Fibroblast of mammary gland (primary cell): ENCODE results near the gene POU3F3.

Source experiments
- DNase-seq: peaks from one replicate; pipeline ENCODE4 v3.0.0-alpha.2; 2010; ENCODE audit warnings: low read depth
- H3K4me3 ChIP-seq: 2 replicates; pipeline ENCODE4 v1.5.1; 2011; ENCODE audit warnings: low read depth, mild to moderate bottlenecking, low read length, moderate library complexity; ENCODE audit not compliant: control insufficient read depth
- TF ChIP-seq, protein P1 (sequence below): conservative IDR thresholded peaks from 2 replicates; pipeline ENCODE4 v1.5.1; 2011; ENCODE audit warnings: low read depth, low read length, inconsistent platforms; ENCODE audit not compliant: control insufficient read depth, insufficient read depth

Gene POU3F3

DNA sequence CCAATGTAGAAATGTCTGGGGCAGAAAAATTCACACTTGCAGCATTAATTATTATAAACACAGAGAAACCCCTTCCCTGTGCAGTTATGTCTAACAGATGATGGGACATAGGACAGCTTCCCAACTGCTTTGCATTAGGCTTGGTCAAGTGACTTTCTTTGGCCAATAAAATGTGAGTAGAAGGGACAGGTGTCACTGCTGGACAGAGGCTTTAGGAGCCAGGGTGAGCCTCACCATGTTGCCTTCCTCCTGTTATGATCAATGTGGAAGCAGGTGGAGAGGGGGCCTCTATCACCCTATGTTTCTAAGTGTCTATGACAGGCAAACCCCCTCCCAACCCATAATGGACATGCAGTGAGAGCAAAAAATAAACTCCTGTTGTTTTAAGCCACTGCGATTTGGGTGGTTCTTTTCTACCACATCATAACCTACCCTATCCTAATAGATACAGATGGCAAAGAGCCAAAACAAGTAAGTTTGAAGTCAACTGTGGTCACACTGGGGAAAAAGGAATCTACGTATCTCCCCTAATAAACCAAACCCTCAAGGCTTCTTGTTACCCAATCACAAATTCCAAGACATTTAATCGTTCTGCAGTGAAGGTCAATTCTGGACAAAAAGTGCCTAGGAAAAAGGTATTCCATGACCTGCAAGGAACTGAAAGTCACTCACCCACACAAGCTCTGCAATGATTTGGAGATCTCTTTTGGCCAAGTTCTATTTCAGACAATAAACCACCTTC, 28.6 kb upstream of the POU3F3 start:
- no peak overlapping the region for H3K4me3 ChIP-seq
- no peak for DNase-seq
- TF ChIP-seq, protein P1, sequence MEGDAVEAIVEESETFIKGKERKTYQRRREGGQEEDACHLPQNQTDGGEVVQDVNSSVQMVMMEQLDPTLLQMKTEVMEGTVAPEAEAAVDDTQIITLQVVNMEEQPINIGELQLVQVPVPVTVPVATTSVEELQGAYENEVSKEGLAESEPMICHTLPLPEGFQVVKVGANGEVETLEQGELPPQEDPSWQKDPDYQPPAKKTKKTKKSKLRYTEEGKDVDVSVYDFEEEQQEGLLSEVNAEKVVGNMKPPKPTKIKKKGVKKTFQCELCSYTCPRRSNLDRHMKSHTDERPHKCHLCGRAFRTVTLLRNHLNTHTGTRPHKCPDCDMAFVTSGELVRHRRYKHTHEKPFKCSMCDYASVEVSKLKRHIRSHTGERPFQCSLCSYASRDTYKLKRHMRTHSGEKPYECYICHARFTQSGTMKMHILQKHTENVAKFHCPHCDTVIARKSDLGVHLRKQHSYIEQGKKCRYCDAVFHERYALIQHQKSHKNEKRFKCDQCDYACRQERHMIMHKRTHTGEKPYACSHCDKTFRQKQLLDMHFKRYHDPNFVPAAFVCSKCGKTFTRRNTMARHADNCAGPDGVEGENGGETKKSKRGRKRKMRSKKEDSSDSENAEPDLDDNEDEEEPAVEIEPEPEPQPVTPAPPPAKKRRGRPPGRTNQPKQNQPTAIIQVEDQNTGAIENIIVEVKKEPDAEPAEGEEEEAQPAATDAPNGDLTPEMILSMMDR = no peak

DNA sequence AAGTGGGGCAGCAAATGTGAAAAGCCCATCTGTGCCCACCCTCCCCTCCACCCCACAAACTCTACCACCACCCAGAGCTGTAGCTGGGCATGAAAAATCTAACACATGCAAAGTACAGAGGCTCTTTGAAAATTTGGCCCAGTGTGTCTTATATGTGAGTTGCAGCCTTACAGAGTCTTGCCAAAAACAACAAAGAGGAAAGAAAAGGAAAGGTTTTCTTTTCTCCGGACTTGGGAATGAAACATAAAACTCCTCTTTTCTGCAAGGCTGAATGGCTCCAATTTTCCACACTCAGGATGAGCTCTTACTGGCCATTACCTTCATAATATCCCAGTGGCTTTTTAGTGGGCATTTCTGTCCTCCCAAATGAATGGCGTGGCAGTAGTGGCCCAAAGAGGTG, 27.9 kb upstream of the POU3F3 start:
- TF ChIP-seq, protein P1 = no peak
- no peak overlapping the region for H3K4me3 ChIP-seq
- DNase-seq = no peak

DNA sequence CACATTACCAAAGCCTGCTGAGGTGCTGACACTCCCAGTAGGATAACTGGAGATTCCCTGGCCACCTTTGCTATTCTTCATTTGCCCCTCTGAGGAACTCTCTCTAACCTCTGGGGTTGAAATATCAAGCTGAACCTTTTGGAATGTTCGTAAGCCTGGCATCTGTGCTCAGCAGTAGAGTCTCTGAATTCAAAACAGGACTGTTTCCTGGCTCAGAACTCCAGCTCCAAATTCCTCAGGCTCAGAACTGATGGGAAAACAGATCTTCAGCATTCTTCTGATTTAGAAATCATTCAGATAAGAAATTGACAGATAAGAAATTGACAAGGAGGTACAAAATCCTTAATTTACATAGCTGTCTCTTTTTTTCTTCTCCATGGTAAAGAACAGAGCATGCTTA, 22.2 kb upstream of the POU3F3 start:
- DNase-seq = no peak
- TF ChIP-seq, protein P1 = no peak
- H3K4me3 ChIP-seq = no peak overlapping the region

DNA sequence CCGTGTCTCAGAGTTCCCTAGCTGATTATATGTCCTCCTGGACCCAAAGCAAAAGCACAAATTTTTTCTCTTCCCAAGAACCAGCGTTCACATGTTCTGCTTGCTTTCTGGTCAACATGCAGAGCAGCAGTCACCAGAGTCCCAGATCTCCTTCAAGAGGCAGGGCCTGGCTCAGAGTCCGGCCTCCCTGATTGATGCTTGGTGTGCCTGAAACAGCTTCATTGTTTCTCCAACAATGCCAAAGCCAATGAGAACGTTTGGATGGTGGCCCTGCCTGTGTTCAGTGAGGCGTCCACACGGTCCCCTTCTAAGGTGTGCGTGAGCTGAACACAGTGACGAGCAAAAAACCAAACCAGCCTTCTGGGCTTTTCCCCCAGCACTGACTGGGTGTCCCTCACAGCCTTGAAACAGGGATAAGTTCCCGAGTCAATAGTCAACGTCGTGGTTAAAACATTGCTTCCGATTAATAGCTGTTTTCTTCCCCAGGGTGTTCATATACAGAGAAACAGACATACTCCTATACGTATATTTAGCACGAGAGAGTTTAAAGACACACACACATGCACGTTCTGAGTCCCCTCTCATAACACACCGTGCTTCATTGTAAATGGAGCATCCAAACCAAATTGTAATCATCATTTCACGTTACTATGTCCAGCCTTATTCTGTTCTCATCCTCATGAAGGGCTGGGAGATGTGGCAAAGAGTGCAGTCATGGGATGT, 19.3 kb upstream of the POU3F3 start:
- H3K4me3 ChIP-seq = no peak overlapping the region
- TF ChIP-seq, protein P1 = no peak
- no peak for DNase-seq

DNA sequence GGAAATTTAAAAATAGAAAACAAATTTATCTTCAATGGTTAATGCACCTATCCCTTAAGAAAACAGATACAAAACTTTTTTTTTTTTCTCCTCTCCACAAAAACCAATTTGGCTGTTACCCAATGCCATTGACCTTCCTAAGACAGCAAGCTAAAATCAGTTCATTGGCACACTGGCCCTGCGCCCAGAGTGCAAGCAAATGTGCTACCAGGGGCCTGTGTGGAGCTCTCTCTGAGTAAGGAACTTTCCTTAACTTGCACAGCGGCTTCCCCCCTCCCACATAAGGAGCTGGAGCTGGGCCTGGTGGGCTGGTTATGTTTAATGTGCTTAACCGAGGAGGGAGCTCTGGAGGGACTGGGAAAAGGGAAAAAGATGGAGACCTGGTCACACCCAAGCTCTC, 17.6 kb upstream of the POU3F3 start:
- TF ChIP-seq, protein P1 = no peak
- DNase-seq = no peak
- no peak overlapping the region for H3K4me3 ChIP-seq

DNA sequence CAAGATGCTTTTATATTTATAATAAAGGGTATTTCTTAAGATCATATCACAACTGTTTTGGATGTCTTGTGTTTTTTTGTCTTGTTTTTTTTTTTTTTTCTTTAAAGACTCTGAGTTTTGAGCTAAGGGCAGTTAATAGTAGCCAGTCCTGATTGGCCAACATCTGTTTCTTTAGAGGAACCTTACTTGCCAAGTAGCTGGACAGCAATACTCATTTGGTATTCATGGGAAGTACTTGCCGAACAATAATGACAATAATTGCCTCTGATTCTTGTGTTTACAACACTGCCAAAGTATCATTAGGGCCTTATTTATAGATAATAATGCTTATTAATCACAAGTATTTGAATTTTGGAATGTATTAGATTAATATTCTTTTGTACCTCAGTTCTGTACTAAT, 17.1 kb upstream of the POU3F3 start:
- H3K4me3 ChIP-seq = no peak overlapping the region
- no peak for DNase-seq
- TF ChIP-seq, protein P1 = no peak
